ENCODE measurements around the gene KIF5B. TPM values are rescaled to one million over a fixed set of nuclear protein-coding genes. Genes with fewer than 3 reads are reported as not detected.
A peak's percentile ranks its signal among the peaks of the same experiment; 100 is the strongest.

Gene KIF5B
- total RNA-seq, 1 experiment from 2014 or later: 70.5 TPM

GRCh38 chr10:31977440-31978155, 78.6 kb downstream of the KIF5B start:
- WGBS (ENCODE audit: extremely low coverage, insufficient read length, low lambda C conversion rate): no CpG with 5 or more reads among the region's 5 CpGs
- no peak for DNase-seq
- no peak overlapping the region for H3K4me3 Mint-ChIP-seq

More at GRCh38 chr10:31977440-31978155, 78.6 kb downstream of the KIF5B start:
- Histone ChIP-seq H2BK20ac (ENCODE audit: low read depth, low read length, poor library complexity, severe bottlenecking) (no peak overlapping the region), H3K27ac (ENCODE audit: insufficient read length, low read depth, low read length) (peak overlapping the region; percentile 84), H3T11ph (ENCODE audit: low read length) (no peak overlapping the region), H3K23me2 (ENCODE audit: insufficient read length, low read depth, low read length, poor library complexity, severe bottlenecking) (no peaks in the 10 kb centered on the region), H3K79me1 (ENCODE audit: insufficient read depth, low read depth, low read length, poor library complexity, severe bottlenecking) (no peaks in the 10 kb centered on the region), H4K20me1 (ENCODE audit: control insufficient read depth, insufficient read depth, insufficient read length) (no peaks in the 10 kb centered on the region), H2BK120ac (ENCODE audit: low read depth, low read length, poor library complexity, severe bottlenecking) (no peak overlapping the region), H3K9ac (ENCODE audit: extremely low read depth, insufficient read length, low read length) (no peak overlapping the region), H4K91ac (ENCODE audit: insufficient read length, low read depth, low read length) (no peak overlapping the region), H3K4me2 (ENCODE audit: insufficient read depth, insufficient read length, low read length) (no peak overlapping the region), H3K4ac (ENCODE audit: low read depth, low read length) (no peak overlapping the region), H2AK5ac (ENCODE audit: insufficient read length, low read length) (no peak overlapping the region), H2BK5ac (ENCODE audit: insufficient read length, low read length) (no peak overlapping the region), H3K14ac (ENCODE audit: insufficient read depth, low read length) (no peak overlapping the region), H3K27me3 (ENCODE audit: insufficient read depth, low read length) (no peaks in the 10 kb centered on the region), H3K18ac (ENCODE audit: insufficient read length, low read depth, low read length) (no peak overlapping the region), H2BK15ac (ENCODE audit: low read depth, low read length) (no peak overlapping the region), H2BK12ac (ENCODE audit: insufficient read length, low read depth, low read length) (no peak overlapping the region), H3K23ac (ENCODE audit: insufficient read length, low read depth, low read length) (no peak overlapping the region), H3K4me1 (ENCODE audit: insufficient read depth, low read length) (peaks cover 9% of the 10 kb centered on the region; the same call in 1 of the 2 replicates), H3K9me3 (ENCODE audit: control insufficient read depth, low read depth, low read length) (no peaks in the 10 kb centered on the region), H3K79me2 (ENCODE audit: insufficient read depth, low read length) (no peaks in the 10 kb centered on the region), H2AFZ (ENCODE audit: low read length) (no peak overlapping the region), H4K5ac (ENCODE audit: insufficient read length, low read depth, low read length) (no peak overlapping the region), H3K56ac (ENCODE audit: insufficient read length, low read depth, low read length) (no peak overlapping the region), H4K8ac (replicated peaks; ENCODE audit: insufficient read length, low read depth, low read length) (no peak overlapping the region)
- Mint-ChIP-seq H3K9me3 (peaks cover 11 to 21% of the 10 kb centered on the region in 2 experiments; a peak in 4 of 5 replicates), H3K27ac (peak overlapping the region in 1 of 3 experiments; percentile 1; a peak in 1 of 7 replicates), H3K27me3 (ENCODE audit: low read depth) (no peaks in the 10 kb centered on the region), H3K4me1 (peaks cover 16 to 21% of the 10 kb centered on the region in 2 experiments), H3K36me3 (ENCODE audit: insufficient read depth in 1 of 3, low read depth in 3 of 3) (peaks cover 0 to 17% (median 17%) of the 10 kb centered on the region in 3 experiments; a peak in 5 of 7 replicates)
- TF ChIP-seq, protein P1, sequence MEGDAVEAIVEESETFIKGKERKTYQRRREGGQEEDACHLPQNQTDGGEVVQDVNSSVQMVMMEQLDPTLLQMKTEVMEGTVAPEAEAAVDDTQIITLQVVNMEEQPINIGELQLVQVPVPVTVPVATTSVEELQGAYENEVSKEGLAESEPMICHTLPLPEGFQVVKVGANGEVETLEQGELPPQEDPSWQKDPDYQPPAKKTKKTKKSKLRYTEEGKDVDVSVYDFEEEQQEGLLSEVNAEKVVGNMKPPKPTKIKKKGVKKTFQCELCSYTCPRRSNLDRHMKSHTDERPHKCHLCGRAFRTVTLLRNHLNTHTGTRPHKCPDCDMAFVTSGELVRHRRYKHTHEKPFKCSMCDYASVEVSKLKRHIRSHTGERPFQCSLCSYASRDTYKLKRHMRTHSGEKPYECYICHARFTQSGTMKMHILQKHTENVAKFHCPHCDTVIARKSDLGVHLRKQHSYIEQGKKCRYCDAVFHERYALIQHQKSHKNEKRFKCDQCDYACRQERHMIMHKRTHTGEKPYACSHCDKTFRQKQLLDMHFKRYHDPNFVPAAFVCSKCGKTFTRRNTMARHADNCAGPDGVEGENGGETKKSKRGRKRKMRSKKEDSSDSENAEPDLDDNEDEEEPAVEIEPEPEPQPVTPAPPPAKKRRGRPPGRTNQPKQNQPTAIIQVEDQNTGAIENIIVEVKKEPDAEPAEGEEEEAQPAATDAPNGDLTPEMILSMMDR (conservative IDR thresholded peaks at IDR 0.05): no peak

All from H9 (cell line).